Loucy (cell line): Measurements from ENCODE around the gene AKAP6.

Source experiments
- H2AFZ ChIP-seq: fragments of 200-600 bp; sonication (generic); 2 replicates; pipeline ENCODE4 v1.6.0; 2016; ENCODE audit warnings: antibody characterized with exemption, mild to moderate bottlenecking, low read length, moderate library complexity
- H3F3A ChIP-seq: fragments of 200-600 bp; 2 replicates; pipeline ENCODE4 v1.6.0; 2016; ENCODE audit warnings: antibody characterized with exemption, low read depth, mild to moderate bottlenecking
- H3K27me3 ChIP-seq: fragments of 200-600 bp; sonication (generic); 2 replicates; pipeline ENCODE4 v1.6.1; 2014; ENCODE audit warnings: low read length, mild to moderate bottlenecking; ENCODE audit not compliant: insufficient read depth, poor library complexity, severe bottlenecking
- H3K36me3 ChIP-seq: fragments of 200-600 bp; sonication (generic); 2 replicates; pipeline ENCODE4 v1.6.1; 2016; ENCODE audit warnings: low read length; ENCODE audit not compliant: insufficient read depth
- H3K4me1 ChIP-seq: fragments of 200-600 bp; sonication (generic); 2 replicates; pipeline ENCODE4 v1.5.1; 2014; ENCODE audit warnings: low read length, mild to moderate bottlenecking; ENCODE audit not compliant: insufficient read depth, poor library complexity, severe bottlenecking
- H3K4me2 ChIP-seq: fragments of 200-600 bp; sonication (generic); 2 replicates; pipeline ENCODE4 v1.6.0; 2014; ENCODE audit warnings: antibody characterized with exemption, low read length, low read depth, mild to moderate bottlenecking; ENCODE audit not compliant: poor library complexity, severe bottlenecking
- H3K4me3 ChIP-seq: fragments of 200-600 bp; sonication (generic); 2 replicates; pipeline ENCODE4 v1.5.1; 2014; ENCODE audit warnings: low read length, mild to moderate bottlenecking, mixed read lengths; ENCODE audit not compliant: poor library complexity, severe bottlenecking
- H3K79me2 ChIP-seq: fragments of 200-600 bp; sonication (generic); 2 replicates; pipeline ENCODE4 v1.6.1; 2014; ENCODE audit warnings: low read length; ENCODE audit not compliant: insufficient read depth
- H3K9ac ChIP-seq: fragments of 200-600 bp; sonication (generic); 2 replicates; pipeline ENCODE4 v1.6.0; 2014; ENCODE audit warnings: mild to moderate bottlenecking, low read depth, low read length, moderate library complexity; ENCODE audit not compliant: poor library complexity, severe bottlenecking
- H3K9me2 ChIP-seq: fragments of 200-600 bp; sonication (generic); replicated peaks from 2 replicates; pipeline ENCODE4 v1.6.1; 2016; ENCODE audit warnings: low read depth, low read length, mixed read lengths
- H3K9me3 ChIP-seq: fragments of 200-600 bp; sonication (generic); 2 replicates; pipeline ENCODE4 v1.6.1; 2014; ENCODE audit warnings: mild to moderate bottlenecking, antibody characterized with exemption, low read length, low read depth; ENCODE audit not compliant: insufficient read depth
- H4K20me1 ChIP-seq: fragments of 200-600 bp; sonication (generic); 2 replicates; pipeline ENCODE4 v1.6.0; 2014; ENCODE audit warnings: antibody characterized with exemption, low read length, mild to moderate bottlenecking; ENCODE audit not compliant: insufficient read depth, poor library complexity, severe bottlenecking
- CTCF ChIP-seq: fragments of 200-600 bp; sonication (generic); conservative IDR thresholded peaks from 2 replicates; pipeline ENCODE4 v1.5.1; 2014; ENCODE audit warnings: mild to moderate bottlenecking, antibody characterized with exemption, low read length
- EZH2phosphoT487 ChIP-seq: fragments of 200-600 bp; IDR thresholded peaks from 2 replicates; pipeline ENCODE4 v1.6.1; 2018; ENCODE audit warnings: antibody characterized with exemption, mild to moderate bottlenecking, moderate library complexity, borderline replicate concordance

The AKAP6 gene

GRCh38 chr14:32450919-32451675 is 122.0 kb downstream of the AKAP6 start:
- Histone ChIP-seq H3K36me3 (no peaks in the 10 kb centered on the region), H3K4me1 (no peaks in the 10 kb centered on the region), H3K4me3 (no peak overlapping the region), H3F3A (no peaks in the 10 kb centered on the region), H3K79me2 (no peaks in the 10 kb centered on the region), H3K9me2 (no peaks in the 10 kb centered on the region), H3K4me2 (no peak overlapping the region), H3K9ac (no peak overlapping the region), H2AFZ (no peak overlapping the region), H3K27me3 (no peaks in the 10 kb centered on the region), H3K9me3 (no peaks in the 10 kb centered on the region), H4K20me1 (no peaks in the 10 kb centered on the region)
- TF ChIP-seq EZH2phosphoT487 (no peak), CTCF (no peak)

- no peaks in the 10 kb centered on the region for H3K4me1 ChIP-seq
- H3K9ac ChIP-seq, result no peak overlapping the region
- TF ChIP-seq EZH2phosphoT487, result no peak
- no peak for TF ChIP-seq CTCF
- H3K36me3 ChIP-seq, result no peaks in the 10 kb centered on the region
- H4K20me1 ChIP-seq, result no peaks in the 10 kb centered on the region
- no peak overlapping the region for H3K4me2 ChIP-seq
- no peaks in the 10 kb centered on the region for H3K9me2 ChIP-seq
- H3K27me3 ChIP-seq, result no peaks in the 10 kb centered on the region
- H3F3A ChIP-seq, result no peaks in the 10 kb centered on the region
- H3K79me2 ChIP-seq, result no peaks in the 10 kb centered on the region
- H2AFZ ChIP-seq, result no peak overlapping the region
- no peak overlapping the region for H3K4me3 ChIP-seq
- H3K9me3 ChIP-seq, result no peaks in the 10 kb centered on the region
These were observed 125.0 kb downstream of the AKAP6 start for GRCh38 chr14:32453857-32454810.

GRCh38 chr14:32457213-32457920 is 128.3 kb downstream of the AKAP6 start:
- Histone ChIP-seq H2AFZ (no peak overlapping the region), H4K20me1 (no peaks in the 10 kb centered on the region), H3K27me3 (no peaks in the 10 kb centered on the region), H3F3A (no peaks in the 10 kb centered on the region), H3K9ac (no peak overlapping the region), H3K36me3 (no peaks in the 10 kb centered on the region), H3K9me2 (no peaks in the 10 kb centered on the region), H3K4me2 (no peak overlapping the region), H3K4me3 (no peak overlapping the region), H3K9me3 (no peaks in the 10 kb centered on the region), H3K4me1 (no peaks in the 10 kb centered on the region), H3K79me2 (no peaks in the 10 kb centered on the region)
- TF ChIP-seq EZH2phosphoT487 (no peak), CTCF (no peak)
